ENCODE results near the gene ZBTB20. TPM values are rescaled to one million over a fixed set of nuclear protein-coding genes. Genes with fewer than 3 reads are reported as not detected.

The ZBTB20 gene
- total RNA-seq, 1 experiment from 2014 or later, result 12.8 TPM

DNA sequence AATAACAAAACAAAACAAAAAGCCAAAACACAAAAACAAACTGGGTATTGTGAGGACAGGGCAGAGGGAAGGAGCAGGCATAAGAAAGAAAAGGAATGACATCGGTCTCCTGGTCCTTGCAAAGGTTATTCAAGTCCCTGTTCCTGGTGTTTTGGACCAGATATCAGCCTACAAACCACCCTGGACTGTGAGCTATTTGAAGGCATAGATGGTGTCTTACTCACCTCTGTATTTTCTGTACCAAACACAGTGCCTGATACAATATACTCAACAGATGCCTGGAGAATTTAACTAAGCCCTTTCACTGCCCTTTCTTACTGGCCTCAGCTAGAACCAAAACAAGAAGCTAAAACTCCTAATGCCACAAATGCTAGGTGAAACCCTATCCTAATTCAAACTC is 656.3 kb downstream of the ZBTB20 start:
- TF ChIP-seq, protein P1, sequence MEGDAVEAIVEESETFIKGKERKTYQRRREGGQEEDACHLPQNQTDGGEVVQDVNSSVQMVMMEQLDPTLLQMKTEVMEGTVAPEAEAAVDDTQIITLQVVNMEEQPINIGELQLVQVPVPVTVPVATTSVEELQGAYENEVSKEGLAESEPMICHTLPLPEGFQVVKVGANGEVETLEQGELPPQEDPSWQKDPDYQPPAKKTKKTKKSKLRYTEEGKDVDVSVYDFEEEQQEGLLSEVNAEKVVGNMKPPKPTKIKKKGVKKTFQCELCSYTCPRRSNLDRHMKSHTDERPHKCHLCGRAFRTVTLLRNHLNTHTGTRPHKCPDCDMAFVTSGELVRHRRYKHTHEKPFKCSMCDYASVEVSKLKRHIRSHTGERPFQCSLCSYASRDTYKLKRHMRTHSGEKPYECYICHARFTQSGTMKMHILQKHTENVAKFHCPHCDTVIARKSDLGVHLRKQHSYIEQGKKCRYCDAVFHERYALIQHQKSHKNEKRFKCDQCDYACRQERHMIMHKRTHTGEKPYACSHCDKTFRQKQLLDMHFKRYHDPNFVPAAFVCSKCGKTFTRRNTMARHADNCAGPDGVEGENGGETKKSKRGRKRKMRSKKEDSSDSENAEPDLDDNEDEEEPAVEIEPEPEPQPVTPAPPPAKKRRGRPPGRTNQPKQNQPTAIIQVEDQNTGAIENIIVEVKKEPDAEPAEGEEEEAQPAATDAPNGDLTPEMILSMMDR (IDR thresholded peaks at IDR 0.05; ENCODE audit: insufficient read depth in 1 of 2, low read depth in 1 of 2, low read length in 1 of 2, severe bottlenecking in 1 of 2, unreplicated experiment in 1 of 2), result no peak
- POLR2A ChIA-PET, result no interaction called here
- Mint-ChIP-seq H3K4me3 (ENCODE audit: unreplicated experiment) (no peak overlapping the region), H3K27ac (ENCODE audit: unreplicated experiment) (no peak overlapping the region), H3K36me3 (ENCODE audit: insufficient read depth, unreplicated experiment) (no peaks in the 10 kb centered on the region), H3K4me1 (ENCODE audit: low read depth, unreplicated experiment) (no peaks in the 10 kb centered on the region), H3K9me3 (ENCODE audit: unreplicated experiment) (no peaks in the 10 kb centered on the region), H3K27me3 (ENCODE audit: insufficient read depth, unreplicated experiment) (no peaks in the 10 kb centered on the region)
- no peaks in the 10 kb centered on the region for H3K36me3 ChIP-seq (ENCODE audit: control insufficient read depth, insufficient read depth, low read length)
- no peak overlapping the region for H3K4me3 ChIP-seq (ENCODE audit: low read depth, low read length)
- no peaks in the 10 kb centered on the region for H3K9me3 ChIP-seq
- DNase-seq, result no peak
- H3K4me1 ChIP-seq, result peaks cover 10% of the 10 kb centered on the region
- no peaks in the 10 kb centered on the region for H3K27me3 ChIP-seq (replicated peaks; ENCODE audit: control insufficient read depth, insufficient read depth, low read length)
- no TSS peak for BruUV-seq (replicated peaks)
- intact Hi-C loops (cut with micrococcal nuclease; ENCODE audit: unreplicated experiment), result no loop called here
- CTCF ChIA-PET, result no interaction called here

DNA sequence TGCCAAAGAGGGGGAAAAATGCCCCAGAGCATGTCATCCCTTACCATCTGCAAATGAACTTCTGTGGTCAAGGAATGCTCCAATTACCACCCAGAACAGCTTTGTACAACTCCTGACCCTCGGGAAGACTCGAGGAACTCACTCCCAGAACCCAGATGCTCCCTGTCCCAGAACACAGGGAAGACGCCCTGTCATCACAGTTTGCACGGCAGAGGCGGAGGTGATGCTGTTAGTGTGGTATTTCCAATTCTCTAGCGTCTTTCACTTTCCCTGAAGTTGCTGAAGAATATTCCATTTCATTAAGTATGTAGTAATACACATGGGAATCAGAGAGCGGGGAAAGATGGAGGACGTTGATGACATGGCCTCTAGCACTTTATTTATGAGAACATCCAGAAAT is 659.6 kb downstream of the ZBTB20 start:
- no peak overlapping the region for H3K27ac Mint-ChIP-seq (ENCODE audit: unreplicated experiment)
- H3K4me3 Mint-ChIP-seq (ENCODE audit: unreplicated experiment), result no peak overlapping the region
- H3K36me3 ChIP-seq (ENCODE audit: control insufficient read depth, insufficient read depth, low read length), result no peaks in the 10 kb centered on the region
- intact Hi-C loops (cut with micrococcal nuclease; ENCODE audit: unreplicated experiment), result no loop called here
- no peaks in the 10 kb centered on the region for H3K9me3 ChIP-seq
- H3K4me1 ChIP-seq, result no peaks in the 10 kb centered on the region
- no peak overlapping the region for H3K4me3 ChIP-seq (ENCODE audit: low read depth, low read length)
- H3K9me3 Mint-ChIP-seq (ENCODE audit: unreplicated experiment), result no peaks in the 10 kb centered on the region
- no peaks in the 10 kb centered on the region for H3K4me1 Mint-ChIP-seq (ENCODE audit: low read depth, unreplicated experiment)
- POLR2A ChIA-PET, result no interaction called here
- DNase-seq, result no peak
- no TSS peak for BruUV-seq (replicated peaks)
- no peaks in the 10 kb centered on the region for H3K27me3 ChIP-seq (replicated peaks; ENCODE audit: control insufficient read depth, insufficient read depth, low read length)
- TF ChIP-seq, protein P1 (IDR thresholded peaks at IDR 0.05; ENCODE audit: insufficient read depth in 1 of 2, low read depth in 1 of 2, low read length in 1 of 2, severe bottlenecking in 1 of 2, unreplicated experiment in 1 of 2), result no peak
- H3K36me3 Mint-ChIP-seq (ENCODE audit: insufficient read depth, unreplicated experiment), result no peaks in the 10 kb centered on the region
- H3K27me3 Mint-ChIP-seq (ENCODE audit: insufficient read depth, unreplicated experiment), result no peaks in the 10 kb centered on the region
- CTCF ChIA-PET, result no interaction called here

DNA sequence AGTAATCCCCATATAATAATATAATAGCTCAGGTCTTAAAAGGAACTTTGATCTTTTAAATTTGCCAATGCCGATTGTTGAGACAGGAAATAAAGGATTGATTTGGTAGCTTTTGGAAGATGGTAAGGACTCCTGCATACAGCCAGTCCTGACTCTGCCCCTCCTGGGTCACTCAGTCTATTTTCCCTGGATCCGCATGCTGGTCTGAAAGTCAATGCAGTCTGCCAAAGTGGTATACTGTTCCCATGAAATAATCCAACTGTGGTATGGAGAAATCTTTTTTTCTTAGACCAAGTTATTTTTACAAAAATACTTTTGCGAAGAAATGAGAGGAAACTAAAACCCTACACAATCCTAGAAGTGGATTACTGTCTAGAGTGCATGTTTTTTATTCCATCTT is 662.2 kb downstream of the ZBTB20 start:
- no peaks in the 10 kb centered on the region for H3K4me1 Mint-ChIP-seq (ENCODE audit: low read depth, unreplicated experiment)
- Histone ChIP-seq H3K9me3 (no peaks in the 10 kb centered on the region), H3K4me3 (ENCODE audit: low read depth, low read length) (no peak overlapping the region), H3K4me1 (no peaks in the 10 kb centered on the region), H3K36me3 (ENCODE audit: control insufficient read depth, insufficient read depth, low read length) (no peaks in the 10 kb centered on the region), H3K27me3 (replicated peaks; ENCODE audit: control insufficient read depth, insufficient read depth, low read length) (no peaks in the 10 kb centered on the region)
- no peaks in the 10 kb centered on the region for H3K9me3 Mint-ChIP-seq (ENCODE audit: unreplicated experiment)
- DNase-seq, result no peak
- H3K36me3 Mint-ChIP-seq (ENCODE audit: insufficient read depth, unreplicated experiment), result no peaks in the 10 kb centered on the region
- no peak overlapping the region for H3K27ac Mint-ChIP-seq (ENCODE audit: unreplicated experiment)
- no TSS peak for BruUV-seq (replicated peaks)
- TF ChIP-seq, protein P1 (IDR thresholded peaks at IDR 0.05; ENCODE audit: insufficient read depth in 1 of 2, low read depth in 1 of 2, low read length in 1 of 2, severe bottlenecking in 1 of 2, unreplicated experiment in 1 of 2), result no peak
- H3K27me3 Mint-ChIP-seq (ENCODE audit: insufficient read depth, unreplicated experiment), result no peaks in the 10 kb centered on the region
- CTCF ChIA-PET, result no interaction called here
- intact Hi-C loops (cut with micrococcal nuclease; ENCODE audit: unreplicated experiment), result no loop called here
- POLR2A ChIA-PET, result no interaction called here
- H3K4me3 Mint-ChIP-seq (ENCODE audit: unreplicated experiment), result no peak overlapping the region

All from Caco-2 (cell line).